Natural killer cell (primary cell): ENCODE data around the gene DDX21. TPM values are rescaled to one million over a fixed set of nuclear protein-coding genes. Genes with fewer than 3 reads are reported as not detected.

ENCODE experiments used
- ATAC-seq, 3 donors: fragments of 150-1000 bp in 2 of 3; fragments of 200-7000 bp in 1 of 3; cut with Tn5 transposase; 1 replicate in 1 of 3; 2 replicates in 2 of 3; pipeline ENCODE4 v1.10.0; 2021; ENCODE audit warnings: mild to moderate bottlenecking in 2 of 3, moderate library complexity in 2 of 3
- DNase-seq, 2 donors: peaks; one replicate each; pipeline versions ENCODE4 v3.0.0 to v3.0.0-alpha.2; 2013 to 2021; ENCODE audit warnings: mixed read lengths in 1 of 2
- H3K27ac ChIP-seq: one replicate; pipeline ENCODE4 v1.5.1; 2013; ENCODE audit warnings: mild to moderate bottlenecking, low read length
- H3K27me3 ChIP-seq: one replicate; pipeline ENCODE4 v1.6.1; 2013; ENCODE audit warnings: low read length; ENCODE audit not compliant: control insufficient read depth, insufficient read depth
- H3K36me3 ChIP-seq: one replicate; pipeline ENCODE4 v1.6.1; 2013; ENCODE audit warnings: low read length; ENCODE audit not compliant: control insufficient read depth, insufficient read depth
- H3K4me1 ChIP-seq: one replicate; pipeline ENCODE4 v1.6.1; 2013; ENCODE audit warnings: low read length; ENCODE audit not compliant: control insufficient read depth, insufficient read depth
- H3K4me3 ChIP-seq: one replicate; pipeline ENCODE4 v1.5.1; 2013; ENCODE audit warnings: low read length
- H3K9me3 ChIP-seq: one replicate; pipeline ENCODE4 v1.6.1; 2013; ENCODE audit warnings: low read length; ENCODE audit not compliant: control insufficient read depth, insufficient read depth
- H3K27ac Mint-ChIP-seq, 2 donors: one replicate each; pipeline ENCODE4 v1.8.0; 2022; ENCODE audit warnings: mild to moderate bottlenecking in 2 of 2, mixed read lengths in 2 of 2, moderate library complexity in 1 of 2
- H3K27me3 Mint-ChIP-seq, 2 donors: one replicate each; pipeline ENCODE4 v1.8.0; 2022; ENCODE audit warnings: low read depth in 2 of 2, mixed read lengths in 2 of 2
- H3K36me3 Mint-ChIP-seq: one replicate; pipeline ENCODE4 v1.8.0; 2022; ENCODE audit warnings: mixed read lengths
- H3K4me1 Mint-ChIP-seq, 2 donors: one replicate each; pipeline ENCODE4 v1.8.0; 2022; ENCODE audit warnings: mixed read lengths in 2 of 2
- H3K4me3 Mint-ChIP-seq: one replicate; pipeline ENCODE4 v1.8.0; 2022; ENCODE audit warnings: mild to moderate bottlenecking, moderate library complexity, mixed read lengths
- H3K9me3 Mint-ChIP-seq, 2 donors: one replicate each; pipeline ENCODE4 v1.8.0; 2022; ENCODE audit warnings: mixed read lengths in 2 of 2
- WGBS: methylation state at CpG from one replicate; pipeline ENCODE4 v1.1.7; 2013; ENCODE audit warnings: missing lambda C conversion rate; ENCODE audit not compliant: insufficient coverage; 5-methylcytosine and 5-hydroxymethylcytosine counted together
- intact Hi-C: fragments of 100-400 bp; cut with micrococcal nuclease; formaldehyde crosslinking; loops from one replicate; pipeline ENCODE4 v1.14.2; 2022
- total RNA-seq, 4 donors: library from RNA; stranded (reverse); fragments of 120-200 nt in 1 of 4; gene quantifications; one replicate each; pipeline versions ENCODE4 v1.2.3 to v1.2.4, GENCODE V29; 2013 to 2022
- TF ChIP-seq, protein P1 (sequence below): fragments of 200-600 bp; IDR thresholded peaks from one replicate; pipeline ENCODE4 v1.8.0; 2022; ENCODE audit warnings: antibody characterized with exemption

Gene DDX21
- total RNA-seq, 3 donors from 2014 or later (not counting 1 experiment from before 2014, with no cell fraction given), result 59.0 to 62.1 (median 59.8) TPM

DNA sequence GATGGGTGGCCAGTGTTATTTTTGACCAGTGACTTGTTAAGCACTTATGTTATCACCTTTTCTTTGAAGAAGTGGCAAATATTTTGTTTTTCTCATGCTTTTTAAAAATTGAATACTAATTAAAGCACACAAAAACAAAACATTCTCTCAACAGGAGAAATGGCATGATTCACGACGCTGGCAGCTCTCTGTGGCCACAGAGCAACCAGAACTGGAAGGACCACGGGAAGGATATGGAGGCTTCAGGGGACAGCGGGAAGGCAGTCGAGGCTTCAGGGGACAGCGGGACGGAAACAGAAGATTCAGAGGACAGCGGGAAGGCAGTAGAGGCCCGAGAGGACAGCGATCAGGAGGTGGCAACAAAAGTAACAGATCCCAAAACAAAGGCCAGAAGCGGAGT, 26.4 kb downstream of the DDX21 start:
- H3K4me1 Mint-ChIP-seq, result no peaks in the 10 kb centered on the region
- H3K27me3 Mint-ChIP-seq, result no peaks in the 10 kb centered on the region
- ATAC-seq (no peak), DNase-seq (no peak)
- 96% methylated on average over 11 of the region's 11 CpGs for WGBS
- H3K9me3 Mint-ChIP-seq, result no peaks in the 10 kb centered on the region
- H3K9me3 ChIP-seq, result no peaks in the 10 kb centered on the region
- no peak overlapping the region for H3K4me3 ChIP-seq
- H3K27me3 ChIP-seq, result no peaks in the 10 kb centered on the region
- H3K4me3 Mint-ChIP-seq, result no peak overlapping the region
- H3K36me3 Mint-ChIP-seq, result peaks cover 9% of the 10 kb centered on the region
- H3K27ac ChIP-seq, result no peak overlapping the region
- intact Hi-C loops, result no loop called here
- H3K4me1 ChIP-seq, result no peaks in the 10 kb centered on the region
- H3K36me3 ChIP-seq, result peaks cover 61% of the 10 kb centered on the region
- H3K27ac Mint-ChIP-seq, result no peak overlapping the region
- TF ChIP-seq, protein P1, sequence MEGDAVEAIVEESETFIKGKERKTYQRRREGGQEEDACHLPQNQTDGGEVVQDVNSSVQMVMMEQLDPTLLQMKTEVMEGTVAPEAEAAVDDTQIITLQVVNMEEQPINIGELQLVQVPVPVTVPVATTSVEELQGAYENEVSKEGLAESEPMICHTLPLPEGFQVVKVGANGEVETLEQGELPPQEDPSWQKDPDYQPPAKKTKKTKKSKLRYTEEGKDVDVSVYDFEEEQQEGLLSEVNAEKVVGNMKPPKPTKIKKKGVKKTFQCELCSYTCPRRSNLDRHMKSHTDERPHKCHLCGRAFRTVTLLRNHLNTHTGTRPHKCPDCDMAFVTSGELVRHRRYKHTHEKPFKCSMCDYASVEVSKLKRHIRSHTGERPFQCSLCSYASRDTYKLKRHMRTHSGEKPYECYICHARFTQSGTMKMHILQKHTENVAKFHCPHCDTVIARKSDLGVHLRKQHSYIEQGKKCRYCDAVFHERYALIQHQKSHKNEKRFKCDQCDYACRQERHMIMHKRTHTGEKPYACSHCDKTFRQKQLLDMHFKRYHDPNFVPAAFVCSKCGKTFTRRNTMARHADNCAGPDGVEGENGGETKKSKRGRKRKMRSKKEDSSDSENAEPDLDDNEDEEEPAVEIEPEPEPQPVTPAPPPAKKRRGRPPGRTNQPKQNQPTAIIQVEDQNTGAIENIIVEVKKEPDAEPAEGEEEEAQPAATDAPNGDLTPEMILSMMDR, result no peak

DNA sequence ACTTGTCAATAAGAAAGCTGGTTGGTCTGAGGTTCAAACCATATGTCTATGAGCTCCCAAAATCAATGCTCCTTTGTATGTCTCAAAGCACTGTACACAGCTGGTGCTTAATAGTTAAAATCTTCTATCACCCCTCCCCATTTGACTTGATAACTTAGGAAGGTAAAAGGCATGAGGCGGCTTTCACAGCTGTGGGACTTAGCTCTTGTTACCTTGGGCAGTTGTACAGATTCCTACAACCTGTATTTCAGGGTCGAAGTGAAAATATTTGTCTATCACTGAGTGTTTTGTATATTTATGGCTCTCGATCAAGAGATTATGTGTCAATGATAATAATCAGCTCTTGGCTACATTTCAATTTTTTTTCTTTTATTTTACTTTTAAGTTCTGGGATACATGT, 31.6 kb downstream of the DDX21 start:
- TF ChIP-seq, protein P1, result no peak
- Histone ChIP-seq H3K9me3 (no peaks in the 10 kb centered on the region), H3K27ac (no peak overlapping the region), H3K36me3 (peaks cover 19% of the 10 kb centered on the region), H3K4me1 (peaks cover 20% of the 10 kb centered on the region), H3K4me3 (no peak overlapping the region), H3K27me3 (no peaks in the 10 kb centered on the region)
- ATAC-seq (no peak), DNase-seq (no peak)
- intact Hi-C loops, result loop anchor here (5.0 kb wide), 1 partner anchor 405 kb away; no protein-coding TSS in a partner anchor
- Mint-ChIP-seq H3K27me3 (no peaks in the 10 kb centered on the region), H3K4me1 (peaks cover 35 to 37% of the 10 kb centered on the region in 2 donors), H3K9me3 (no peaks in the 10 kb centered on the region), H3K4me3 (peak overlapping the region; percentile 99), H3K36me3 (peaks cover 3% of the 10 kb centered on the region), H3K27ac (peak overlapping the region in 1 of 2 donors; percentile 84)
- 100% methylated on average over 3 of the region's 3 CpGs for WGBS

GRCh38 chr10:68988530-68989316, 32.8 kb downstream of the DDX21 start, which contains the start of gene KIFBP:
Gene KIFBP, plus strand, starts transcription at chr10:68988803. Its CDS starts 30 bp downstream, at chr10:68988833.
- intact Hi-C loops, result loop anchor here (5.0 kb wide), 1 partner anchor 404 kb away; no protein-coding TSS in a partner anchor

More at GRCh38 chr10:68988530-68989316, 32.8 kb downstream of the DDX21 start, which contains the start of gene KIFBP:
- Histone ChIP-seq H3K4me1 (peaks cover 20% of the 10 kb centered on the region), H3K9me3 (no peaks in the 10 kb centered on the region), H3K27ac (peak within 1 kb of the TSS; percentile 56), H3K27me3 (no peaks in the 10 kb centered on the region), H3K36me3 (peaks cover 8% of the 10 kb centered on the region), H3K4me3 (peak within 1 kb of the TSS; percentile 69)
- Mint-ChIP-seq H3K27ac (peak within 1 kb of the TSS; percentile 84 to 96), H3K4me1 (peaks cover 43 to 45% of the 10 kb centered on the region in 2 donors), H3K9me3 (no peaks in the 10 kb centered on the region), H3K4me3 (peak within 1 kb of the TSS; percentile 99), H3K36me3 (no peaks in the 10 kb centered on the region), H3K27me3 (no peaks in the 10 kb centered on the region)
- under 1% methylated on average over 62 of the region's 62 CpGs for WGBS
- DNase-seq (peak; percentile 63 to 94), ATAC-seq (peak; percentile 84 to 90 (median 84))
- TF ChIP-seq, protein P1, result peak; percentile 13
